BJ (cell line): ENCODE measurements around the gene UIMC1. TPM values are rescaled to one million over a fixed set of nuclear protein-coding genes. Genes with fewer than 3 reads are reported as not detected.

ENCODE experiments used
- CTCF ChIA-PET: fragments of 350-600 bp; formaldehyde crosslinking; extraction: SDS; loops from one replicate; lab custom pipeline; 2021; ENCODE audit warnings: antibody characterized with exemption, inconsistent platforms; lab: Yijun Ruan, JAX
- POLR2A ChIA-PET: fragments of 300-600 bp; sonication (Branson Sonifier 250); formaldehyde crosslinking; extraction: SDS; loops from one replicate; lab custom pipeline; 2021; ENCODE audit warnings: antibody characterized with exemption; lab: Charles Lee
- DNase-seq: peaks from one replicate; pipeline ENCODE4 v3.0.0-alpha.2; 2011; ENCODE audit warnings: low read depth
- H3K27me3 ChIP-seq: 2 replicates; pipeline ENCODE4 v1.6.0; 2011; ENCODE audit warnings: low read length; ENCODE audit not compliant: control insufficient read depth, insufficient read depth
- H3K36me3 ChIP-seq: 2 replicates; pipeline ENCODE4 v1.5.1; 2011; ENCODE audit warnings: low read length; ENCODE audit not compliant: control insufficient read depth, insufficient read depth
- H3K4me3 ChIP-seq: 2 replicates; pipeline ENCODE4 v1.5.1; 2011; ENCODE audit warnings: low read depth, mild to moderate bottlenecking, control low read depth, low read length
- CTCF ChIP-seq: IDR thresholded peaks from 2 replicates; pipeline ENCODE4 v1.5.1; 2011; ENCODE audit warnings: low read depth, mild to moderate bottlenecking, control low read depth, inconsistent platforms, low read length, moderate library complexity; ENCODE audit not compliant: insufficient read depth
- polyA plus RNA-seq: library from polyadenylated mRNA; depleted of rRNA; stranded (reverse); fragments of >200 nt; gene quantifications from 2 replicates; pipeline ENCODE4 v1.2.3, GENCODE V29; 2011

The UIMC1 gene
- polyA plus RNA-seq, 1 experiment, result 14.1 TPM

- DNase-seq, result no peak
- H3K36me3 ChIP-seq, result no peaks in the 10 kb centered on the region; the same call in 1 of the 2 replicates
- H3K4me3 ChIP-seq, result no peak overlapping the region
- no peaks in the 10 kb centered on the region; the same call in none of the 2 replicates for H3K27me3 ChIP-seq
- ChIA-PET POLR2A (no interaction called here), CTCF (no interaction called here)
- no peak for TF ChIP-seq CTCF
Measured at GRCh38 chr5:176897263-176897662, 109.3 kb downstream of the UIMC1 start.

- no peak for TF ChIP-seq CTCF
- Histone ChIP-seq H3K27me3 (peaks cover 9% of the 10 kb centered on the region), H3K4me3 (no peak overlapping the region), H3K36me3 (no peaks in the 10 kb centered on the region)
- ChIA-PET POLR2A (no interaction called here), CTCF (interaction anchor here (0.7 kb wide), 1 partner anchor 10 kb away, joined by 3 read pairs; no protein-coding TSS in a partner anchor)
- DNase-seq, result no peak
Measured at GRCh38 chr5:176895831-176896230, 110.7 kb downstream of the UIMC1 start.

GRCh38 chr5:176894298-176894697 lies 112.3 kb downstream of the UIMC1 start:
- no peak for TF ChIP-seq CTCF
- Histone ChIP-seq H3K4me3 (no peak overlapping the region), H3K27me3 (peaks cover 10% of the 10 kb centered on the region), H3K36me3 (no peaks in the 10 kb centered on the region)
- DNase-seq, result no peak
- ChIA-PET POLR2A (no interaction called here), CTCF (interaction anchor here (1.0 kb wide), 1 partner anchor 20 kb away, joined by 3 read pairs; no protein-coding TSS in a partner anchor)

- ChIA-PET CTCF (no interaction called here), POLR2A (no interaction called here)
- Histone ChIP-seq H3K27me3 (peaks cover 10% of the 10 kb centered on the region), H3K4me3 (no peak overlapping the region), H3K36me3 (no peaks in the 10 kb centered on the region)
- DNase-seq, result no peak
- no peak for TF ChIP-seq CTCF
Measured at GRCh38 chr5:176892663-176893062, 113.9 kb downstream of the UIMC1 start.

GRCh38 chr5:176891331-176891958 lies 115.1 kb downstream of the UIMC1 start:
- no peak for TF ChIP-seq CTCF
- POLR2A ChIA-PET, result no interaction called here
- H3K36me3 ChIP-seq, result no peaks in the 10 kb centered on the region
- DNase-seq, result no peak
- no peak overlapping the region for H3K4me3 ChIP-seq
- H3K27me3 ChIP-seq, result peaks cover 11% of the 10 kb centered on the region
- CTCF ChIA-PET, result interaction anchor here (0.9 kb wide), 1 partner anchor 9 kb away, joined by 3 read pairs; no protein-coding TSS in a partner anchor
